B cell (primary cell): Measurements from ENCODE around the gene MVB12B. TPM values are rescaled to one million over a fixed set of nuclear protein-coding genes. Genes with fewer than 3 reads are reported as not detected.

Source experiments
- ATAC-seq: fragments of 200-7000 bp; cut with Tn5 transposase; one replicate; pipeline ENCODE4 v1.10.0; 2021; ENCODE audit warnings: low read depth, mild to moderate bottlenecking, moderate number of reproducible peaks, moderate library complexity
- CTCF ChIA-PET: fragments of 350-600 bp; sonication (Branson Sonifier 250); formaldehyde crosslinking; loops from one replicate; lab custom pipeline; 2021; ENCODE audit warnings: antibody characterized with exemption, inconsistent platforms; lab: Charles Lee
- POLR2A ChIA-PET: fragments of 350-600 bp; sonication (Branson Sonifier 250); formaldehyde crosslinking; loops from one replicate; lab custom pipeline; 2021; ENCODE audit warnings: antibody characterized with exemption; lab: Charles Lee
- DNase-seq: peaks from one replicate; pipeline ENCODE4 v3.0.0; 2013
- H2AFZ ChIP-seq: 2 replicates; pipeline ENCODE4 v1.6.1; 2012; ENCODE audit warnings: mild to moderate bottlenecking, low read depth, low read length; ENCODE audit not compliant: insufficient read depth, poor library complexity, severe bottlenecking
- H3K27ac ChIP-seq, 2 donors: 1 replicate in 1 of 2; 2 replicates in 1 of 2; pipeline ENCODE4 v1.5.1; 2012 to 2013; ENCODE audit warnings: low read length in 2 of 2, mild to moderate bottlenecking in 2 of 2, moderate library complexity in 1 of 2
- H3K27me3 ChIP-seq, 4 experiments: fragments of 200-600 bp in 1 of 4; sonication (generic) in 1 of 4; replicated peaks in 1 of 4; 1 replicate in 2 of 4; 2 replicates in 2 of 4; pipeline versions ENCODE4 v1.6.1 to v1.7.0; 2013 to 2016; ENCODE audit warnings: low read length in 3 of 4, mild to moderate bottlenecking in 2 of 4, mixed read lengths in 1 of 4, moderate library complexity in 1 of 4; ENCODE audit not compliant: insufficient read depth in 4 of 4, control insufficient read depth in 3 of 4; ENCODE audit errors: control extremely low read depth in 1 of 4
- H3K36me3 ChIP-seq, 2 experiments: replicated peaks in 1 of 2; 1 replicate in 1 of 2; 2 replicates in 1 of 2; pipeline versions ENCODE4 v1.6.1 to v1.7.1; 2013; ENCODE audit warnings: low read length in 1 of 2; ENCODE audit not compliant: insufficient read depth in 2 of 2, control insufficient read depth in 1 of 2; ENCODE audit errors: control extremely low read depth in 1 of 2, extremely low read depth in 1 of 2
- H3K4me1 ChIP-seq, 2 donors: fragments of 200-600 bp in 1 of 2; sonication (generic) in 1 of 2; 1 replicate in 1 of 2; 2 replicates in 1 of 2; pipeline versions ENCODE4 v1.5.1 to v1.6.1; 2013 to 2017; ENCODE audit warnings: low read length in 2 of 2; ENCODE audit not compliant: control insufficient read depth in 2 of 2, insufficient read depth in 2 of 2
- H3K4me2 ChIP-seq: replicated peaks from 2 replicates; pipeline ENCODE3; 2012; ENCODE audit warnings: mild to moderate bottlenecking, low read depth, low read length; ENCODE audit not compliant: poor library complexity, severe bottlenecking
- H3K4me3 ChIP-seq, 5 experiments: fragments of 200-600 bp in 1 of 5; sonication (generic) in 1 of 5; 1 replicate in 3 of 5; 2 replicates in 2 of 5; pipeline versions ENCODE4 v1.5.1 to v1.7.0; 2011 to 2016; ENCODE audit warnings: low read length in 4 of 5, mild to moderate bottlenecking in 4 of 5, low read depth in 2 of 5, control low read depth in 1 of 5, moderate library complexity in 1 of 5; ENCODE audit not compliant: insufficient read depth in 1 of 5; ENCODE audit errors: control extremely low read depth in 1 of 5, extremely low read depth in 1 of 5
- H3K79me2 ChIP-seq: fragments of 200-600 bp; sonication (generic); one replicate; pipeline ENCODE4 v1.6.0; 2016; ENCODE audit warnings: low read length; ENCODE audit not compliant: control insufficient read depth, insufficient read depth
- H3K9ac ChIP-seq: fragments of 200-600 bp; sonication (generic); 2 replicates; pipeline ENCODE4 v1.6.1; 2017; ENCODE audit warnings: mild to moderate bottlenecking, low read length, moderate library complexity
- H3K9me3 ChIP-seq, 3 donors: one replicate each; pipeline versions ENCODE4 v1.6.1 to v1.7.1; 2013; ENCODE audit warnings: low read length in 2 of 3; ENCODE audit not compliant: control insufficient read depth in 2 of 3, insufficient read depth in 1 of 3; ENCODE audit errors: control extremely low read depth in 1 of 3
- H4K20me1 ChIP-seq: 2 replicates; pipeline ENCODE4 v1.6.0; 2012; ENCODE audit warnings: mild to moderate bottlenecking, low read length; ENCODE audit not compliant: insufficient read depth, control insufficient read depth, poor library complexity, severe bottlenecking
- H3K27ac Mint-ChIP-seq: one replicate; pipeline ENCODE4 v1.8.0; 2021; ENCODE audit warnings: mixed read lengths
- H3K27me3 Mint-ChIP-seq: one replicate; pipeline ENCODE4 v1.8.0; 2021; ENCODE audit warnings: mixed read lengths
- H3K4me1 Mint-ChIP-seq: one replicate; pipeline ENCODE4 v1.8.0; 2021; ENCODE audit warnings: mixed read lengths
- H3K4me3 Mint-ChIP-seq: one replicate; pipeline ENCODE4 v1.8.0; 2021; ENCODE audit warnings: mixed read lengths
- H3K9me3 Mint-ChIP-seq: one replicate; pipeline ENCODE4 v1.8.0; 2022; ENCODE audit warnings: mixed read lengths; ENCODE audit not compliant: insufficient read depth
- CTCF ChIP-seq: fragments of 200-600 bp; IDR thresholded peaks from one replicate; pipeline ENCODE4 v1.8.0; 2022; ENCODE audit warnings: antibody characterized with exemption, mild to moderate bottlenecking
- EZH2 ChIP-seq: IDR thresholded peaks from 2 replicates; pipeline ENCODE4 v1.6.1; 2012; ENCODE audit warnings: borderline replicate concordance, low read depth, mild to moderate bottlenecking, moderate library complexity, low read length; ENCODE audit not compliant: insufficient read depth, poor library complexity, severe bottlenecking
- WGBS: methylation state at CpG from one replicate; pipeline ENCODE4 v1.1.5; 2013; ENCODE audit warnings: missing lambda C conversion rate; ENCODE audit not compliant: insufficient coverage; 5-methylcytosine and 5-hydroxymethylcytosine counted together
- intact Hi-C: fragments of 100-400 bp; cut with micrococcal nuclease; formaldehyde crosslinking; loops from one replicate; pipeline ENCODE4 v1.10.0; 2022
- polyA plus RNA-seq: library from polyadenylated mRNA; depleted of rRNA; stranded (reverse); fragments of >200 nt; gene quantifications from 2 replicates; pipeline ENCODE4 v1.2.3, GENCODE V29; 2012
- total RNA-seq, 2 donors: library from RNA; stranded (reverse); fragments of 120-200 nt in 1 of 2; gene quantifications; 1 replicate in 1 of 2; 2 replicates in 1 of 2; pipeline versions ENCODE4 v1.2.3 to v1.2.4, GENCODE V29; 2013 to 2022

MVB12B gene
- total and polyA plus RNA-seq, 2 donors (not counting 1 experiment from before 2014, with no cell fraction given) = 1.2 to 9.8 TPM

GRCh38 chr9:126532489-126532888, 205.9 kb downstream of the MVB12B start:
- POLR2A ChIA-PET = interaction anchor here (1.1 to 3.0 kb wide), 2 partner anchors 15 to 25 kb away, joined by 3 to 10 read pairs; no protein-coding TSS in a partner anchor
- WGBS = 93% methylated on average over 7 of the region's 8 CpGs
- Mint-ChIP-seq H3K4me3 (peak overlapping the region; percentile 79), H3K4me1 (peaks cover 48% of the 10 kb centered on the region), H3K9me3 (no peaks in the 10 kb centered on the region), H3K27ac (peak overlapping the region; percentile 91), H3K27me3 (no peaks in the 10 kb centered on the region)
- Histone ChIP-seq H4K20me1 (no peaks in the 10 kb centered on the region), H3K4me2 (peak overlapping the region; percentile 82), H2AFZ (peak overlapping the region; percentile 68), H3K4me3 (peak overlapping the region in 2 of 5 experiments; percentile 45 to 69), H3K27me3 (no peaks in the 10 kb centered on the region), H3K36me3 (no peaks in the 10 kb centered on the region), H3K79me2 (no peaks in the 10 kb centered on the region), H3K9ac (peak overlapping the region; percentile 67), H3K27ac (peak overlapping the region; percentile 78 to 81), H3K9me3 (no peaks in the 10 kb centered on the region), H3K4me1 (peaks cover 43 to 58% of the 10 kb centered on the region in 2 donors)
- intact Hi-C loops = no loop called here
- ATAC-seq = no peak
- no peak for TF ChIP-seq EZH2
- TF ChIP-seq CTCF = no peak
- DNase-seq = no peak
- CTCF ChIA-PET = interaction anchor here (1.0 to 3.9 kb wide), 11 partner anchors 8 to 42 kb away, joined by 3 to 28 read pairs (median 4); no protein-coding TSS in a partner anchor
